Smooth muscle cell (in vitro differentiated cells): ENCODE measurements around the gene HOXA4. TPM values are rescaled to one million over a fixed set of nuclear protein-coding genes. Genes with fewer than 3 reads are reported as not detected.

Source experiments
- DNase-seq: peaks from one replicate; lab custom pipeline; 2025; ENCODE audit not compliant: unreplicated experiment; lab: John Stamatoyannopoulos, UW
- H2AFZ ChIP-seq: fragments of 200-600 bp; sonication (generic); 2 replicates; pipeline ENCODE4 v1.6.0; 2016; ENCODE audit warnings: antibody characterized with exemption, low read depth, mild to moderate bottlenecking
- H3F3A ChIP-seq: fragments of 200-600 bp; sonication (generic); 2 replicates; pipeline ENCODE4 v1.6.0; 2017; ENCODE audit warnings: antibody characterized with exemption, low read depth
- H3K27ac ChIP-seq: fragments of 200-600 bp; sonication (generic); 2 replicates; pipeline ENCODE4 v1.5.1; 2016; ENCODE audit warnings: low read depth, mild to moderate bottlenecking
- H3K27me3 ChIP-seq: fragments of 200-600 bp; sonication (generic); 2 replicates; pipeline ENCODE4 v1.6.1; 2016; ENCODE audit warnings: low read depth, mild to moderate bottlenecking
- H3K36me3 ChIP-seq: fragments of 200-600 bp; sonication (generic); 2 replicates; pipeline ENCODE4 v1.5.1; 2016; ENCODE audit warnings: low read depth
- H3K4me1 ChIP-seq: fragments of 200-600 bp; sonication (generic); 2 replicates; pipeline ENCODE4 v1.5.1; 2016; ENCODE audit warnings: low read depth
- H3K4me2 ChIP-seq: fragments of 200-600 bp; sonication (generic); 2 replicates; pipeline ENCODE4 v1.6.0; 2016; ENCODE audit warnings: mild to moderate bottlenecking
- H3K4me3 ChIP-seq: fragments of 200-600 bp; sonication (generic); 2 replicates; pipeline ENCODE4 v1.5.1; 2016; ENCODE audit warnings: mild to moderate bottlenecking
- H3K79me2 ChIP-seq: fragments of 200-600 bp; sonication (generic); 2 replicates; pipeline ENCODE4 v1.6.0; 2016; ENCODE audit warnings: low read depth, mild to moderate bottlenecking
- H3K9ac ChIP-seq: fragments of 200-600 bp; sonication (generic); 2 replicates; pipeline ENCODE4 v1.6.0; 2016; ENCODE audit warnings: low read depth
- H3K9me3 ChIP-seq: fragments of 200-600 bp; sonication (generic); replicated peaks from 2 replicates; pipeline ENCODE4 v1.5.1; 2016; ENCODE audit warnings: low read depth
- H4K20me1 ChIP-seq: fragments of 200-600 bp; sonication (generic); 2 replicates; pipeline ENCODE4 v1.6.0; 2016; ENCODE audit warnings: low read depth
- CTCF ChIP-seq: fragments of 200-600 bp; sonication (generic); IDR thresholded peaks from 2 replicates; pipeline ENCODE4 v1.5.1; 2017; ENCODE audit warnings: borderline replicate concordance, mild to moderate bottlenecking, antibody characterized with exemption; ENCODE audit not compliant: insufficient read depth, poor library complexity, severe bottlenecking
- WGBS: methylation state at CpG from one replicate; pipeline ENCODE4 v1.1.7; 2016; ENCODE audit warnings: low lambda C conversion rate; 5-methylcytosine and 5-hydroxymethylcytosine counted together
- polyA plus RNA-seq: library from polyadenylated mRNA; unstranded; fragments of >200 nt; fragmentation: Nextera tagmentation; extraction: Ambion mirVana; gene quantifications from 2 replicates; pipeline ENCODE4 v1.2.1, GENCODE V29; 2016
- total RNA-seq: library from RNA; depleted of rRNA; stranded (reverse); fragments of >200 nt; gene quantifications from 2 replicates; pipeline ENCODE4 v1.2.3, GENCODE V29; 2014

HOXA4 gene
- total and polyA plus RNA-seq, 2 experiments from 2014 or later = 0.22 TPM; not detected in 1

DNA sequence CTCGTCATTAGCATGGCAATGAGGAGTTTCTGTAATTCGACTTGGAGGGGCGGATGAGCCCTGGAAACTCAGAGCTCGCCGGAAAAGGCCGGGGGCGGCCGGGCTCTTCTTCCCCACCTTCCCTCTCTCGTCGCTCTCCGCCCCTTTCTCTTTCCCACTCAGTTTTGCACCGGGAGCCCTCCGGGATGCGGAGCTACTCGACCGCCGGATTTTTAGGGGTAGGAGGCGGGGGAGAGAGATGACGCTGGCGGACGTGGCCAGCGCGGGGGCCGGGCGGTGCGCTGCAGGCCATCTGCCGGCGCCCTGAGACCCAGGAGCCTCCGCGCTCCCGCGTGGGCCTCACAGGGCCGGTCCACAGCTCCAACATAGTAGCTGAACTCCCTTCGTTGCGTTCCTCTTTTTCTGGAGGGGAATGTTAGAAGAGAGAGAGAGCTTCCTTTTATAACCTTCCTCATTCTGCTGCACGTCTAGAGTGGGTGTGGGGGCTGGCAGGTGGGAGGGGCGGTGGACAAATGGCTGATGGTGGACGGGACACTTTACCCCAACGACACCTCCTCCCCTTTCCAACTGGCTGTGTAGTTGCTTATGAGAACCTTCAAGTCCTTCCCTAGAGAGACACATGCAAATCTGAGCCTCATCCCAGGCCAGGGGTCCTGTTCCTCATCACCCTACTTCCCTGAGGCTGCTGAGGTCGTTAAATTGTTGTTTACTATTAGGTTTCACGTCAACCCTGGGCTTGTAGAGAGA lies 33.6 kb downstream of the HOXA4 start:
- Histone ChIP-seq H3K27me3 (peaks cover 100% of the 10 kb centered on the region), H3K36me3 (no peaks in the 10 kb centered on the region), H3K9ac (peak overlapping the region; percentile 52), H3F3A (no peaks in the 10 kb centered on the region), H2AFZ (peak overlapping the region; percentile 92), H3K9me3 (no peaks in the 10 kb centered on the region), H3K4me3 (peak overlapping the region; percentile 72), H4K20me1 (peaks cover 23% of the 10 kb centered on the region), H3K79me2 (no peaks in the 10 kb centered on the region), H3K4me2 (peak overlapping the region; percentile 99), H3K27ac (no peak overlapping the region), H3K4me1 (peaks cover 11% of the 10 kb centered on the region)
- no peak for DNase-seq
- WGBS = under 1% methylated on average over 41 of the region's 41 CpGs
- TF ChIP-seq CTCF = no peak

- peak within 1 kb of the TSS; percentile 99 for H3K4me2 ChIP-seq
- H3K27me3 ChIP-seq = peaks cover 100% of the 10 kb centered on the region
- H3K9ac ChIP-seq = peak within 1 kb of the TSS; percentile 52
- H3K4me1 ChIP-seq = peaks cover 8% of the 10 kb centered on the region
- H3F3A ChIP-seq = no peaks in the 10 kb centered on the region
- H3K79me2 ChIP-seq = no peaks in the 10 kb centered on the region
- H3K4me3 ChIP-seq = peak within 1 kb of the TSS; percentile 72
- no peak for TF ChIP-seq CTCF
- no peak for DNase-seq
- 2% methylated on average over 66 of the region's 68 CpGs for WGBS
- no peak within 1 kb of the TSS for H3K27ac ChIP-seq
- no peaks in the 10 kb centered on the region for H3K9me3 ChIP-seq
- no peaks in the 10 kb centered on the region for H3K36me3 ChIP-seq
- peak within 1 kb of the TSS; percentile 92 for H2AFZ ChIP-seq
- H4K20me1 ChIP-seq = peaks cover 23% of the 10 kb centered on the region
Observed at GRCh38 chr7:27095897-27096767, 34.4 kb downstream of the HOXA4 start, which contains the start of gene HOXA1. Gene HOXA1, minus strand, starts transcription at chr7:27096000. Its CDS starts 88 bp downstream, at chr7:27095912.

- WGBS = 5% methylated on average over 33 of the region's 33 CpGs
- peak overlapping the region; percentile 72 for H3K4me3 ChIP-seq
- TF ChIP-seq CTCF = no peak
Observed at GRCh38 chr7:27095050-27095896, 35.3 kb downstream of the HOXA4 start.

More at GRCh38 chr7:27095050-27095896, 35.3 kb downstream of the HOXA4 start:
- Histone ChIP-seq H3K27me3 (peaks cover 100% of the 10 kb centered on the region), H3K4me2 (peak overlapping the region; percentile 99), H3K36me3 (no peaks in the 10 kb centered on the region), H3F3A (no peaks in the 10 kb centered on the region), H3K79me2 (no peaks in the 10 kb centered on the region), H2AFZ (no peak overlapping the region), H3K9me3 (no peaks in the 10 kb centered on the region), H4K20me1 (peaks cover 23% of the 10 kb centered on the region), H3K4me1 (peaks cover 7% of the 10 kb centered on the region), H3K9ac (no peak overlapping the region), H3K27ac (no peak overlapping the region)
- no peak for DNase-seq
